H1 (cell line): ENCODE results near the gene PHAX. TPM values are rescaled to one million over a fixed set of nuclear protein-coding genes. Genes with fewer than 3 reads are reported as not detected.

ENCODE experiments used
- CBX8 ChIP-seq: fragments of 300-800, 300-1000 bp; sonication (generic); IDR thresholded peaks from 2 replicates; pipeline ENCODE4 v1.7.1; 2016; ENCODE audit warnings: low read depth, low read length, borderline replicate concordance
- KDM1A ChIP-seq: fragments of 200-600, 300-600 bp; sonication (generic); IDR thresholded peaks from 2 replicates; pipeline ENCODE4 v1.7.1; 2016; ENCODE audit warnings: mild to moderate bottlenecking, low read length, borderline replicate concordance
- KDM4A ChIP-seq: IDR thresholded peaks from one replicate; pipeline ENCODE4 v1.7.1; 2012; ENCODE audit warnings: low read depth, mild to moderate bottlenecking, moderate library complexity, low read length, inconsistent platforms; ENCODE audit not compliant: severe bottlenecking
- MAFK ChIP-seq: IDR thresholded peaks from 2 replicates; pipeline ENCODE4 v1.6.1; 2012; ENCODE audit warnings: low read depth, mild to moderate bottlenecking, improper control_type of control experiment, low read length
- SIRT6 ChIP-seq: IDR thresholded peaks from one replicate; pipeline ENCODE4 v1.7.1; 2012; ENCODE audit warnings: low read length, inconsistent platforms
- ZNF274 ChIP-seq: IDR thresholded peaks from 2 replicates; pipeline ENCODE4 v1.7.0; 2012; ENCODE audit warnings: low read length, borderline replicate concordance; ENCODE audit errors: extremely low read depth
- polyA plus RNA-seq, 7 experiments: library from polyadenylated mRNA; depleted of rRNA in 3 of 7; stranded (reverse) in 5 of 7; unstranded in 2 of 7; fragments of >200 nt in 5 of 7; fragments of 200-250 nt in 2 of 7; gene quantifications; 1 replicate in 5 of 7; 2 replicates in 1 of 7; 4 replicates in 1 of 7; pipeline versions ENCODE4 v1.2.1 to v1.2.3, GENCODE V29; 2011 to 2013; ENCODE audit warnings: missing spikeins in 2 of 7, mixed read lengths in 2 of 7
- total RNA-seq: library from RNA; stranded (reverse); fragmentation: NEBNext Ultra II Directional; extraction: Animal tissue kit (Norgen Biotek cat#: 25700); gene quantifications from 2 replicates; pipeline ENCODE4 v1.2.1, GENCODE V29; 2021
- TF ChIP-seq, protein P1 (sequence below): IDR thresholded peaks from 2 replicates; pipeline ENCODE4 v1.6.1; 2012; ENCODE audit warnings: low read length, inconsistent platforms

Gene PHAX
- total and polyA plus RNA-seq, 2 of the 8 experiments (the other 6 are each of a cell fraction or from before 2014, with no cell fraction given), result 32.1 to 59.5 TPM

DNA sequence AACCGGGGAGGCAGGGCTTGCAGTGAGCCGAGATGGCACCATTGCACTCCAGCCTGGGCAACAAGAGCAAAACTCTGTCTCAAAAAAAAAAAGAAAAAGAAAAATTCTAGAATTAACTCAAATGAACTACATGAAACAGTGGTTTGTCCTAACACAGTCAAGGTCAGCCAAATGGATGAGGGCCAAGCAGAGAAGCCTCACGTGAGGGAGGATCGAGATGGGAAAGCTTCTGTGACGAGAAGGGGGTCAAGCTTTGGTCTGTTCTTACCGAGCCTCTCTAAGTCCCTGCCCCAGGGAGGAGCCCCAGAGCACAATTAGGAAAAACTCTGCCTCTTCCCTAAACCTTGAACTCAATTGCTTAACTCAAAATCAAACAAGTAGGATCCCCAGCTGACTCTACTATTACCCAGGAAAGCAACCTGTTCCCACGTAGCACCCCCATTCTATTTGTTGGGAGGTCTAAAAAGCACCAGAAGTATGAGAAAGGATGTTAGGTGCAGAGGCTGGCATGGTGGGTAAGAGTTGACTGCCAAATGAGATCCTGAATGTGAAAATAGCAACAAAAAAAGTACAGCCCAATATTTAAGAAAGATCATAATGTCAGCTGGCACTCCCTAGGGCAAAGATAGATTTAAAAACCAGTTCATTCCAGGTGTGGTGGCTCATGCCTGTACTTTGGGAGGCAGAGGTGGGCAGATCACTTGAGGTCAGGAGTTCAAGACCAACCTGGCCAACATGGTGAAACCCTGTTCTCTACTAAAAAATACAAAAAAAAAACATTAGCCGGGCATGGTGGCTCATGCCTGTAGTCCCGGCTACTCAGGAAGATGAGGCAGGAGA lies 13.0 kb upstream of the PHAX start (continued):
- TF ChIP-seq KDM4A (no peak), ZNF274 (no peak), KDM1A (no peak), CBX8 (no peak), SIRT6 (no peak), MAFK (no peak)
- TF ChIP-seq, protein P1, sequence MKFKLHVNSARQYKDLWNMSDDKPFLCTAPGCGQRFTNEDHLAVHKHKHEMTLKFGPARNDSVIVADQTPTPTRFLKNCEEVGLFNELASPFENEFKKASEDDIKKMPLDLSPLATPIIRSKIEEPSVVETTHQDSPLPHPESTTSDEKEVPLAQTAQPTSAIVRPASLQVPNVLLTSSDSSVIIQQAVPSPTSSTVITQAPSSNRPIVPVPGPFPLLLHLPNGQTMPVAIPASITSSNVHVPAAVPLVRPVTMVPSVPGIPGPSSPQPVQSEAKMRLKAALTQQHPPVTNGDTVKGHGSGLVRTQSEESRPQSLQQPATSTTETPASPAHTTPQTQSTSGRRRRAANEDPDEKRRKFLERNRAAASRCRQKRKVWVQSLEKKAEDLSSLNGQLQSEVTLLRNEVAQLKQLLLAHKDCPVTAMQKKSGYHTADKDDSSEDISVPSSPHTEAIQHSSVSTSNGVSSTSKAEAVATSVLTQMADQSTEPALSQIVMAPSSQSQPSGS, result no peak
